ENCODE measurements around the gene LRCH1. TPM values are rescaled to one million over a fixed set of nuclear protein-coding genes. Genes with fewer than 3 reads are reported as not detected.

LRCH1 gene
- total RNA-seq, 4 donors from 2014 or later, result 29.1 to 55.6 (median 36.2) TPM

- no peaks in the 10 kb centered on the region for H3K27me3 ChIP-seq
- intact Hi-C loops (cut with DNase I; ENCODE audit: low total_unique reads), result no loop called here
- no peak for DNase-seq
- no peak overlapping the region for H3K4me3 ChIP-seq
- H3K27ac ChIP-seq, result peak overlapping the region in 1 of 2 donors; percentile 46
- no peaks in the 10 kb centered on the region for H3K9me3 ChIP-seq
- no peak for TF ChIP-seq POLR2A (IDR thresholded peaks at IDR 0.05)
- TF ChIP-seq CTCF (IDR thresholded peaks at IDR 0.05), result no peak
- no peaks in the 10 kb centered on the region for H3K36me3 ChIP-seq
- peaks cover 9 to 11% of the 10 kb centered on the region in 2 donors for H3K4me1 ChIP-seq
Observed at GRCh38 chr13:46575818-46576221, 22.9 kb downstream of the LRCH1 start.

- peaks cover 9 to 11% of the 10 kb centered on the region in 2 donors for H3K4me1 ChIP-seq
Observed at GRCh38 chr13:46576762-46577161, 23.8 kb downstream of the LRCH1 start.

GRCh38 chr13:46577696-46578589 is 25.0 kb downstream of the LRCH1 start:
- intact Hi-C loops (cut with DNase I; ENCODE audit: low total_unique reads), result no loop called here
- no peak overlapping the region for H3K4me3 ChIP-seq
- no peaks in the 10 kb centered on the region for H3K9me3 ChIP-seq
- peaks cover 9 to 11% of the 10 kb centered on the region in 2 donors for H3K4me1 ChIP-seq
- DNase-seq, result no peak
- TF ChIP-seq CTCF (IDR thresholded peaks at IDR 0.05) (no peak), POLR2A (IDR thresholded peaks at IDR 0.05) (no peak)
- no peaks in the 10 kb centered on the region for H3K36me3 ChIP-seq
- peak overlapping the region; percentile 6 to 16 for H3K27ac ChIP-seq
- no peaks in the 10 kb centered on the region for H3K27me3 ChIP-seq

More at GRCh38 chr13:46576762-46577161, 23.8 kb downstream of the LRCH1 start:
- no peak overlapping the region for H3K27ac ChIP-seq
- no peaks in the 10 kb centered on the region for H3K27me3 ChIP-seq
- DNase-seq, result no peak
- no peaks in the 10 kb centered on the region for H3K36me3 ChIP-seq
- no peaks in the 10 kb centered on the region for H3K9me3 ChIP-seq
- TF ChIP-seq CTCF (IDR thresholded peaks at IDR 0.05) (no peak), POLR2A (IDR thresholded peaks at IDR 0.05) (no peak)
- intact Hi-C loops (cut with DNase I; ENCODE audit: low total_unique reads), result no loop called here
- H3K4me3 ChIP-seq, result no peak overlapping the region

GRCh38 chr13:46578590-46578975 is 25.6 kb downstream of the LRCH1 start:
- DNase-seq, result no peak
- Histone ChIP-seq H3K27me3 (no peaks in the 10 kb centered on the region), H3K27ac (peak overlapping the region; percentile 16 to 26), H3K4me3 (no peak overlapping the region), H3K36me3 (no peaks in the 10 kb centered on the region), H3K9me3 (no peaks in the 10 kb centered on the region), H3K4me1 (peaks cover 9 to 11% of the 10 kb centered on the region in 2 donors)
- no peak for TF ChIP-seq CTCF (IDR thresholded peaks at IDR 0.05)
- TF ChIP-seq POLR2A (IDR thresholded peaks at IDR 0.05), result no peak
- intact Hi-C loops (cut with DNase I; ENCODE audit: low total_unique reads), result no loop called here

- Histone ChIP-seq H3K9me3 (no peaks in the 10 kb centered on the region), H3K4me3 (no peak overlapping the region), H3K36me3 (no peaks in the 10 kb centered on the region), H3K4me1 (peaks cover 5 to 7% of the 10 kb centered on the region in 2 donors), H3K27me3 (no peaks in the 10 kb centered on the region), H3K27ac (no peak overlapping the region)
- DNase-seq, result no peak
- intact Hi-C loops (cut with DNase I; ENCODE audit: low total_unique reads), result no loop called here
- TF ChIP-seq POLR2A (IDR thresholded peaks at IDR 0.05), result no peak
- no peak for TF ChIP-seq CTCF (IDR thresholded peaks at IDR 0.05)
Observed at GRCh38 chr13:46580362-46580839, 27.4 kb downstream of the LRCH1 start.
